ENCODE data around the gene FAR2. TPM values are rescaled to one million over a fixed set of nuclear protein-coding genes. Genes with fewer than 3 reads are reported as not detected.

The FAR2 gene
- total and polyA plus RNA-seq, 2 experiments from 2014 or later = 18.7 to 22.6 TPM

GRCh38 chr12:29306266-29306665, 157.2 kb downstream of the FAR2 start:
- DNase-seq (ENCODE audit: low spot score) = no peak
- ATAC-seq = no peak
- Histone ChIP-seq H4K20me1 (replicated peaks; ENCODE audit: insufficient read depth) (no peaks in the 10 kb centered on the region), H2AFZ (no peak overlapping the region), H3K4me3 (no peak overlapping the region), H3K4me2 (no peak overlapping the region), H3K4me1 (ENCODE audit: insufficient read depth) (no peaks in the 10 kb centered on the region), H3K27ac (ENCODE audit: low read depth) (no peak overlapping the region), H3K36me3 (ENCODE audit: insufficient read depth) (no peaks in the 10 kb centered on the region), H3F3A (replicated peaks; ENCODE audit: low read depth) (no peaks in the 10 kb centered on the region), H3K27me3 (ENCODE audit: insufficient read depth) (no peaks in the 10 kb centered on the region), H3K79me2 (replicated peaks; ENCODE audit: insufficient read depth) (no peaks in the 10 kb centered on the region), H3K9me2 (ENCODE audit: insufficient read depth) (no peaks in the 10 kb centered on the region)
- peaks cover 5% of the 10 kb centered on the region; the same call in 2 of the 3 replicates for H3K4me1 Mint-ChIP-seq
- no peaks in the 10 kb centered on the region for H3K36me3 Mint-ChIP-seq (ENCODE audit: low read depth)
- TF ChIP-seq ZNF462 (CRISPR knock-in tag; IDR thresholded peaks at IDR 0.05) (no peak), EZH2phosphoT487 (IDR thresholded peaks at IDR 0.05; ENCODE audit: unreplicated experiment) (no peak), CREB1 (CRISPR knock-in tag; IDR thresholded peaks at IDR 0.05; ENCODE audit: low read depth) (no peak), STAT1 (IDR thresholded peaks at IDR 0.05; ENCODE audit: unreplicated experiment) (no peak), JUNB (IDR thresholded peaks at IDR 0.05; ENCODE audit: unreplicated experiment) (no peak), POLR2AphosphoS5 (IDR thresholded peaks at IDR 0.05; ENCODE audit: low read depth) (no peak), EZH2 (IDR thresholded peaks at IDR 0.05; ENCODE audit: low read depth, unreplicated experiment) (no peak), ZNF331 (CRISPR knock-in tag; IDR thresholded peaks at IDR 0.05; ENCODE audit: low read depth) (no peak), ZNF114 (CRISPR knock-in tag; IDR thresholded peaks at IDR 0.05) (no peak), CTCF (conservative IDR thresholded peaks at IDR 0.05; ENCODE audit: low read depth in 2 of 2) (no peak), ETS1 (IDR thresholded peaks at IDR 0.05) (no peak), REST (IDR thresholded peaks at IDR 0.05; ENCODE audit: unreplicated experiment) (no peak), NANOG (IDR thresholded peaks at IDR 0.05; ENCODE audit: borderline replicate concordance) (no peak)
- peaks cover 2% of the 10 kb centered on the region for H3K27me3 Mint-ChIP-seq (ENCODE audit: insufficient read depth, low read depth, poor library complexity)
- H3K4me3 Mint-ChIP-seq = no peak overlapping the region
- no peaks in the 10 kb centered on the region for H3K9me3 Mint-ChIP-seq
- H3K27ac Mint-ChIP-seq = no peak overlapping the region

Data from GM23338 (cell line).